Measurements from ENCODE around the gene PHC2.

PHC2 gene

DNA sequence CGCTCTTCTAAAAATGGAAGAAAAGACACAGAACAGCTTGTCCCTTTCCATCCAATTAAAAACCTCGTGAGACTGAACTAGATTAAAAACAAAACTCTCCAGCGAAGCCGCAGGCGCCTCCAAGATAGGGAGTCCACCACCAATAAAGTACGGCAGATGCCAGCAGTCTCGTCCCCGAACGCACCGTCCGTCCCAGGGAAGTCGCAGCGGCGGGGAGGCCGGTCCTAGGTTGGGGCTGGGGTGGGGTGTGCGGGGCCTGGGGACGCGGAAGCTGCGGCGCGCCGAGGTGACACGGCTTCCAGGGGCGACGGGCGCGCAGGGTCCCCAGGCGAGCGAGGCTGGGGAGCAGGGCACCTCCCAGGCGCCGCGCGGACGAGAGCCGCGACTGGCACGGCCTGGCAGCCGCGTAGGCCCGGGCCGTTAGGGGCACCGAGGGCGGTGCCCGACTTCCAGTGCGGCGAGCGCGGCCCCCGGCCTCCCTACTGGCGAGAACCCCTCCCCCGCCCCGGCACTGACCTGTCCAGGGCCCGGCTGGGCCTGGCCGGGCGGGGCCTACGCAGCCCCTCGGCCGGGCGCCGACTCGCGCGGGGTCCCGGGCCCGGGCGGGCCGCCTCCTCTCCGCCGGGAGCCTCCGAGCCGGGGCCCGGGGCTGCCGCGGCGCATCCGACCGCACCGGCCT, 81.7 kb downstream of the PHC2 start:
- no peak for DNase-seq

- DNase-seq = no peak
These were observed 82.2 kb downstream of the PHC2 start for GRCh38 chr1:33348676-33349080.

DNA sequence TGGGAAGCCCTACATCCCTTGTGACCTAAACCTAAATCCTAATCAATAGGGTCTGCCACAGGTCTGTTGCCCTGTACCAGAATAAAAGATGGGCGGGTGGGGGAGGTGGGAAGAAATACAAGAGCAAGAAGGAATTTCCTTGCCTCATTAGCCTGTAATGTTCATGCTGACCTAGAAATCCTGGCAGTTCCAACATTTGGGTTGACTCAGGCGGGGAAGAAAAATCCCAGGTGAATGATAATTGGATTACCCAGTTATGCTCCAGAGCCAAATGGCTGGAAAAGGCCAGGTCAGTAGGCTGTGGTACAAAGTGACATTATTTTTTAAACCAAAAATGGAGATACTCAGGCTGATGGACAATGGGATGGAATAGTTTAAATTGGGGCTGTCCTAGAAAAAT, 82.7 kb downstream of the PHC2 start:
- no peak for DNase-seq

DNA sequence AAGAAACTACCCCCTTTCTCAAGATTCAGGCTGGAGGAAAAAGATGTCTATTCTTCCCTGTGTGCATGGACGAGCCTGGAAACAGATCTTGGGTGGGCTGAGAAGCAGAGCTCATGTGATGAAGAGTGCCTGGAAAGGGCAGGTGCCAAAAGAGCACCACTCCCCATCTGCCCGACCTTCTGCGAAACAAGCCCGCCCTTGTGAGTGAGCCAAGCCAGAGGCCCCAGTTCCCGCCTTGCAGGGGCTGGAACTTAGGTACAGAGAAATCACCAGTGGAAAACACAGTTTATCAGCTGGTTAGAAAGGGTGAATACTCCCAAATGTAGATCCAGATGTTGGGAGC, 83.3 kb downstream of the PHC2 start:
- DNase-seq = no peak

- DNase-seq = peak; percentile 92
These were observed 83.8 kb downstream of the PHC2 start for GRCh38 chr1:33346927-33347649.

GRCh38 chr1:33346533-33346926, 84.4 kb downstream of the PHC2 start:
- DNase-seq = no peak

DNA sequence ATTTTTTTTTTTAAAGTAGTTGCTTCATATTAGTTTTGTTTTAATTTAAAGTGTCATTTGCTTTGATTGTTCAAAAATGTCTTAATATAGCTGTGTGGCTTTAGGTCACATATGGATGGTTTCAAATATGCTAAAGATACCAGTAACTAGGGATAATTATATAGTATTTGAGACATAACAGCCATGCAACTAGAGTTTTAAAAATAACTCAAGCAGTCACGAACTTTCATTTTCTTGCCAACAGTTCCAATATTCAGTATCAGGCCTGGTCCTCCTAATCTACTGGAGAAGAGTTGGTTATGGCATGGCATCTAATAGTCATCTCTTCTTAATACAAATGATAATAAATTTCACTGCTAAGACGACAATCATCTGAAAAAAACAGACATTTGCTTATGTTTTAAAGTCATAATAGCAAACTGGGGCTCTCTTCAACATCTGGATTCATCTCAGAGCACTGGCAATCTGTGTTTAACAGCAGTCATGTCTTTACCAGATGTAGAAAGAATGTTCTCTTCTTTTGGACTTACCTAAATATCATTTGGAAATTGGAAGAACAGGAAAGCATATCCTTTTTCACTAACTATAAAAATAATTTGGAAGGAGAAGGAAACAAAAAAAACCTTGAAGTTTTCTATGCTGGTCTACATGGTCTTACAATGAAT, 85.9 kb downstream of the PHC2 start:
- no peak for DNase-seq

GRCh38 chr1:33343539-33343938, 87.4 kb downstream of the PHC2 start:
- no peak for DNase-seq

DNA sequence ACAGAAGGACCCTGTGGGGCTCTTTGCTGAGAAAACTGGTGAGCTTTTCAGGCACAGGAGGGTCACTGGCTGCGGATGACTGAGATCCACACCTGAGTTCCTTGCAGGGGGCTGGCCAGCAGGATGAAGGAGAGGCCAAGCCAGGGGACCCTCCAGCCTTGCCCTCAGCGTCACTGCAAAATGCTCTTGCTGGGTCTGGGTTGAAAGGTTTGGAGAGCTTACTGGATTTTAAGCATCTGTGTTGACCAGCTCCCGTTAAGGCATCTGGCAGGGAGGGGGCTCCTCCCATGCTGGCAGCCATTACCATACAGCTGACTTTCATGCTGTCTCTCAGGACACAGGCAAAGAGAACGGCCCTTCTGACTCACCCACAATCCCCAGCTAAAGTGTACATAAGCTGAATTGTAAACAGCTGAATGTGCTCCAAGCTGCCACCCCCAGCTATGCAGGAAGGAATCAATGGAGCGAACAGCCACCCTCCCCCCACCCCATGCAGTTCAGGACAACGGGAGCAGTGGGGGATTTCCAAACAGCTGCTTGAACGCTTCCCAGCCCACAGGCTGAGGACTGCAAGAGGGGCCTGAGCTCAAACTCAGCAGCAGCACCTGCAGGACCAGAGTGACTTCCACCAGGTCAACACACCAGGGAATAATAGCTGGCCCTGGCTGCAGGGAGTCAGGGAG, 88.7 kb downstream of the PHC2 start:
- peak; percentile 96 for DNase-seq

DNA sequence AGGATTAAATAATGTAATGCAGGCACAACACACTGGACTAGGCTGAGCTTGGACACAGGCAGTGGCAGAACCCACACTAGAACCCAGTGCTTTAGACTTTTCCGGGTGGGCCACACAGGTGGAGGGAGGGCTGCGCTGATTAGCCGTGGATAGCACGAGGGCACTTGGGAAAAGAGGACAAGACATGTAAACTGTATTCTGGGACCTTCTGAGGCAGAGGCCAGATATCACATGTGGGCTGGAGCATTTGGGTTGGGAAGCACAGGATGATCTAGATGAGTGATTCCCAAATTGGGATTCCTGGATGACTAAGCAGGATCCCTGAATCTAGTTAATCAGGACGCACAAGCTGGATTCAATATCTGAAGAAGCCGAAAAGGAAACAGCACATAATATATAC, 89.7 kb downstream of the PHC2 start:
- DNase-seq = no peak

GRCh38 chr1:33339413-33339812, 91.5 kb downstream of the PHC2 start:
- no peak for DNase-seq

GRCh38 chr1:33338440-33339211, 92.3 kb downstream of the PHC2 start:
- DNase-seq = peak; percentile 54

GRCh38 chr1:33338048-33338439, 92.9 kb downstream of the PHC2 start:
- no peak for DNase-seq

DNA sequence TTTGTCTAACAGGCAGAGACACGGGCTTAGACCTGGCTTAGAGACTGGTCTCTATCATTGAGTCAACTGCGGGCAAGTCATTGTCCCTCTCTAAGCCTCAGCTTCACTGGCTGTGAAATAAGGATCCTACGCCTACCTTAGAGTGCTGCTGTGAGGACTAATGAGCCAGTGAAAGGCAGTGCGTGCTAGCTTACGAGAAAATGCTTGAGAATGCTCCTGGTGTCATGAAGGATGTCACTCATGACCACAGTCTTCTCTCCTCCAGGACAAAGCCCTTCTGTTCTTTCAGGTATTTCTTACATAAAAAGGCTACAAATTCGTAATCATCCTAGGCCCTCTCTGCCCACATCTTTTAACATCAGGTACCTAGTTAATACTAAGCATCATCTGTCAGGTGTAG, 93.5 kb downstream of the PHC2 start:
- no peak for DNase-seq

DNA sequence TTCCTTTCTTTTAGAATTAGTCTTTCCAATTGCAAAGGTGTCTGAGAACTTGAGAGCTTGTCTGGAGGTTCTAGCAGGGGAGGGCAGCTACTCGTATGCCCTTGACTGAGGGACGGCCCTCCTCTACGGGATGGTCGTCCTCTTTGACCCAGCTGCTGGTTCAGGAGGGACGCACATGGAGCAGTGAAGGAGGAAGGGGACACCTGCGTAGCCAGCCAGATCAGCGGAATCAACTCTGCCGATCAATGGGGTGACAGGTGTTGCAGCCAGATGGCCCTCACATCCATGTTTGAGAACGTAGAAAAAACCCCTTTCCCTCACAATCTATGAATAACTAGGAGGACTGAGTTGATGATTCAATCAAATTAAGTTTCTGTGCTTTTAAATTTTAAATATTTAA, 94.3 kb downstream of the PHC2 start:
- no peak for DNase-seq

GRCh38 chr1:33335020-33335419, 95.9 kb downstream of the PHC2 start:
- no peak for DNase-seq

DNA sequence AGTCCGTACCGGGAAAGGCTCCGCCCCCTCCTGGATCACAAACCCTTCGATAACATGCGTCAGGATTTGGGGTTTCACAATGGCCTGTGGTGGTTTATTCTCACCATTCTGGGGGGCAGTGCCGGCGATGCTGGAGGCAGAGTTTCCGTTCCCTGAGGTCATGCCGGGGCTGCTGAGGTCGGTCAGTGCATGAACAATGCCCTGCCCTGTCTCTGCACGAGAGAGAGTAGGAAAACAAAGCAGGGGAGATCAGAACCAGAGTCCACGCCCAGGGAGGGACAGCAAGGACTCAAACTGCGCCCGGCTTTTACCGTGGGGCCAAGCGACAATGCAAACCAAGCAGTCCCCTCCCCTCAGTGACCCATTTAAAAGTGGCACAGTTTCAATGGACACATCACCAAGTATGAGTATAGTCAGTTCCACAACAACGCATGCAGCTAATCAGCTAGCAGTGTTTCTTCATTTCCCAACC, 96.8 kb downstream of the PHC2 start:
- no peak for DNase-seq

DNA sequence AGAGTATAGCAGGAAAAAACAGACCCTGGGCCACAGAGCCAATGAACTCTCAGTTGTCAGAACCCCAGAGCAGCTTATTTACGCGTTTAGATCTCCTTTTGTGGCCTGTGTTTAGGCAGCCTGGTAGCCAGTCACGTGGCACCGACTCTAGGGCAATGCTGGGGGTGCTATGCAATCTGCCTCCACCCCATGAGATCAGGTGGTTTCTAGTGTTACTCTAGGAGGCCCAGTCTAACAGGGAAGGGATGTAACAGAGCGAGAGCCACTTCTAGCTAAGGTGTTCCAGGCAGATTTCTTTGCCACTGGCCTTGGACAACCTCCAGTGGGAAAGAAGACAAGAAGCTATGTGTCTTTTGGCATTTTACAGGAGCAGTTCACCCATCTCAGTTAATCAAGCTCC, 98.0 kb downstream of the PHC2 start:
- DNase-seq = no peak

GRCh38 chr1:33332357-33332789, 98.5 kb downstream of the PHC2 start:
- DNase-seq = peak; percentile 21

DNA sequence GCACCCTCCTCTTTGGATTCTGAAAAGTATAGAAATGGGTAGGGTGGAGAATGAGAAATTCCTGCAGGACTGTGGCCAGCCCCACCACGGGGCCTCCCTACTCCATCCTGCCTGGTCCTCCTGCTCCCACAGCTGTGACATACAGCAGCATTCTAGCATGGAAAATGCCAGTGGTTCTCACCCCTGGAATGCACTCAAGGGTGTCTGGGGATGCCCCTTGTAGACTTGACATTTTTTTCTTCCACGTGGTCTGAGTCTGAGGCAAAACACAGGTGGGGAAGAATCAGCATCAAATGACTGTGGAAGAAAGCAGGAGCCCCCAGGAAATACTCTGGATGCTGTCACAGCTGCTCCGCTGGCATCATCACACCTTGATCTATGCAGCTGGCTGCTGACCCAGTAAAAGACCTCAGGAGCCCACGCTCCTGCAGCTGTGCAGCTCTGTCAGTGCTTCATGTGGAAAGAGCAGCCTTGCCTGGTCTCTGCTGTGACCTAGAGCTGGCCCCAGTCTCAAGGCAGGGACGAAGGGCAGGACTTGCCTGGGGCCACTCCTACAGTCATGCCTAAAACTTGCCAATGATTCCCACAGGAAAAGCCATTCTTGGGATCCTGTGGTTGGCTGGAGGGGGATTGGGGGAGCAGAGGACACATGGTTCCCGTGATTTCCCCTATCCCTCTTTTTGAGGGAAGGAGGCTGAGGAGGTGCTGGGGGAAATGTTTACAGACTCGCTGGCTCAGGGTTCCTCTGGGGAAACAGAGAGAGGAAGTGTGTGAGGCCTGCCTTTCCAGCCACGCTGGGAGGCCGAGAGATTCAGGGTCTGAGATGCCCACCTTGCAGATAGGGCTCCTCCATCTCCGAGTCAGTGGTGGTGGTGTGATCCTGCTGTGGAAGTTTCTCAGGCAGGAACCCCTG, 99.2 kb downstream of the PHC2 start:
- DNase-seq = peak; percentile 32

- no peak for DNase-seq
These were observed 100.0 kb downstream of the PHC2 start for GRCh38 chr1:33330906-33331305.

Measured in fibroblast of skin of scalp (primary cell).